Astrocyte of the spinal cord (primary cell): ENCODE data around the gene UNC5CL.

ENCODE experiments used
- DNase-seq: peaks from one replicate; pipeline ENCODE4 v3.0.0; 2011; ENCODE audit warnings: low read depth, low spot score
- H3K4me3 ChIP-seq: 2 replicates; pipeline ENCODE4 v1.5.1; 2011; ENCODE audit warnings: low read depth, mild to moderate bottlenecking, low read length, moderate library complexity
- CTCF ChIP-seq: IDR thresholded peaks from 2 replicates; pipeline ENCODE4 v1.5.1; 2012; ENCODE audit warnings: low read depth, mild to moderate bottlenecking, low read length, inconsistent platforms
- in situ Hi-C: cut with HindIII; loops from 2 replicates; pipeline ENCODE4 v1.10.0; 2017; ENCODE audit warnings: low sequenced_read_pairs

Gene UNC5CL

GRCh38 chr6:40978687-40979289 lies 60.2 kb downstream of the UNC5CL start:
- DNase-seq, result no peak
- H3K4me3 ChIP-seq, result no peak overlapping the region
- in situ Hi-C loops, result no loop called here
- TF ChIP-seq CTCF, result no peak

GRCh38 chr6:40977695-40978094 lies 61.3 kb downstream of the UNC5CL start:
- TF ChIP-seq CTCF, result no peak
- no peak for DNase-seq
- in situ Hi-C loops, result no loop called here
- H3K4me3 ChIP-seq, result no peak overlapping the region

GRCh38 chr6:40977085-40977484 lies 61.9 kb downstream of the UNC5CL start:
- DNase-seq, result no peak
- no peak overlapping the region for H3K4me3 ChIP-seq
- in situ Hi-C loops, result no loop called here
- no peak for TF ChIP-seq CTCF
